Cardiac muscle cell (in vitro differentiated cells and primary cell): ENCODE results near the gene STK35. TPM values are rescaled to one million over a fixed set of nuclear protein-coding genes. Genes with fewer than 3 reads are reported as not detected.

Experiments used
- DNase-seq, 2 donors: peaks; one replicate each; pipeline versions ENCODE4 v3.0.0 to v3.0.0-alpha.2; 2010 to 2017; ENCODE audit warnings: low read depth in 1 of 2, low spot score in 1 of 2
- H3K27ac ChIP-seq: fragments of 200-600 bp; sonication (generic); 2 replicates; pipeline ENCODE4 v1.5.1; 2016
- H3K27me3 ChIP-seq: fragments of 200-600 bp; sonication (generic); 2 replicates; pipeline ENCODE4 v1.6.0; 2016; ENCODE audit warnings: control low read depth
- H3K36me3 ChIP-seq: fragments of 200-600 bp; sonication (generic); 2 replicates; pipeline ENCODE4 v1.5.1; 2016; ENCODE audit warnings: control low read depth
- H3K4me1 ChIP-seq: fragments of 200-600 bp; sonication (generic); 2 replicates; pipeline ENCODE4 v1.8.1; 2017; ENCODE audit warnings: low read depth, mild to moderate bottlenecking, mixed run types
- H3K4me3 ChIP-seq: fragments of 200-600 bp; sonication (generic); 2 replicates; pipeline ENCODE4 v1.5.1; 2016; ENCODE audit warnings: mild to moderate bottlenecking
- H3K9me3 ChIP-seq: fragments of 200-600 bp; sonication (generic); 2 replicates; pipeline ENCODE4 v1.5.1; 2017; ENCODE audit warnings: low read depth, mild to moderate bottlenecking, control low read depth
- polyA plus RNA-seq: library from polyadenylated mRNA; unstranded; fragments of >200 nt; fragmentation: Nextera tagmentation; extraction: Ambion mirVana; gene quantifications from 2 replicates; pipeline ENCODE4 v1.2.1, GENCODE V29; 2016
- total RNA-seq: library from RNA; depleted of rRNA; stranded (reverse); fragments of >200 nt; gene quantifications from 2 replicates; pipeline ENCODE4 v1.2.3, GENCODE V29; 2016
- TF ChIP-seq, protein P1 (sequence below): IDR thresholded peaks from 2 replicates; pipeline ENCODE4 v1.5.1; 2012; ENCODE audit warnings: low read depth, mild to moderate bottlenecking, low read length

The STK35 gene
- total and polyA plus RNA-seq, 2 experiments from 2014 or later = 10.0 to 21.4 TPM

GRCh38 chr20:2197166-2197565 lies 95.5 kb downstream of the STK35 start:
- no peaks in the 10 kb centered on the region for H3K36me3 ChIP-seq
- H3K9me3 ChIP-seq = no peaks in the 10 kb centered on the region
- peaks cover 43% of the 10 kb centered on the region for H3K27me3 ChIP-seq
- DNase-seq = no peak
- no peaks in the 10 kb centered on the region for H3K4me1 ChIP-seq
- no peak overlapping the region for H3K27ac ChIP-seq
- H3K4me3 ChIP-seq = no peak overlapping the region
- TF ChIP-seq, protein P1, sequence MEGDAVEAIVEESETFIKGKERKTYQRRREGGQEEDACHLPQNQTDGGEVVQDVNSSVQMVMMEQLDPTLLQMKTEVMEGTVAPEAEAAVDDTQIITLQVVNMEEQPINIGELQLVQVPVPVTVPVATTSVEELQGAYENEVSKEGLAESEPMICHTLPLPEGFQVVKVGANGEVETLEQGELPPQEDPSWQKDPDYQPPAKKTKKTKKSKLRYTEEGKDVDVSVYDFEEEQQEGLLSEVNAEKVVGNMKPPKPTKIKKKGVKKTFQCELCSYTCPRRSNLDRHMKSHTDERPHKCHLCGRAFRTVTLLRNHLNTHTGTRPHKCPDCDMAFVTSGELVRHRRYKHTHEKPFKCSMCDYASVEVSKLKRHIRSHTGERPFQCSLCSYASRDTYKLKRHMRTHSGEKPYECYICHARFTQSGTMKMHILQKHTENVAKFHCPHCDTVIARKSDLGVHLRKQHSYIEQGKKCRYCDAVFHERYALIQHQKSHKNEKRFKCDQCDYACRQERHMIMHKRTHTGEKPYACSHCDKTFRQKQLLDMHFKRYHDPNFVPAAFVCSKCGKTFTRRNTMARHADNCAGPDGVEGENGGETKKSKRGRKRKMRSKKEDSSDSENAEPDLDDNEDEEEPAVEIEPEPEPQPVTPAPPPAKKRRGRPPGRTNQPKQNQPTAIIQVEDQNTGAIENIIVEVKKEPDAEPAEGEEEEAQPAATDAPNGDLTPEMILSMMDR = no peak

Other genes starting within 250 kb of the STK35 start
- 43.0 and 58.3 TPM in 2 replicates for gene SIRPA, start 206.4 kb upstream of the STK35 start, total RNA-seq
- 42.9 and 44.2 TPM in 2 replicates for gene SIRPA, start 206.4 kb upstream of the STK35 start, polyA plus RNA-seq
- gene PDYN, start 107.8 kb upstream of the STK35 start, total RNA-seq = 0.33 and 0.95 TPM in 2 replicates
- 1.2 TPM in 1 of 2 replicates, not detected in the other for gene PDYN, start 107.8 kb upstream of the STK35 start, polyA plus RNA-seq
- 0.11 TPM in 1 of 2 replicates, not detected in the other for gene TGM3, start 194.2 kb downstream of the STK35 start, total RNA-seq
- 0.37 TPM in 1 of 2 replicates, not detected in the other for gene TGM3, start 194.2 kb downstream of the STK35 start, polyA plus RNA-seq